Lower leg skin (tissue), 3 donors: ENCODE data around the gene KCNJ6.

Experiments
- CTCF ChIP-seq, 3 donors: fragments of 450-650 bp; IDR thresholded peaks; one replicate each; pipeline ENCODE4 v1.5.1; 2016; ENCODE audit warnings: antibody characterized with exemption in 3 of 3, mild to moderate bottlenecking in 3 of 3, moderate library complexity in 2 of 3
- POLR2A ChIP-seq, 2 donors: fragments of 450-650 bp; IDR thresholded peaks; one replicate each; pipeline ENCODE4 v1.6.1; 2016 to 2017; ENCODE audit warnings: antibody characterized with exemption in 2 of 2, mild to moderate bottlenecking in 1 of 2, moderate library complexity in 1 of 2

GRCh38 chr21:37639756-37640155 is 276.5 kb downstream of the KCNJ6 start:
- TF ChIP-seq CTCF (IDR thresholded peaks at IDR 0.05) = no peak
- no peak for TF ChIP-seq POLR2A (IDR thresholded peaks at IDR 0.05)
